ENCODE data around the gene ZMYND8.

DNA sequence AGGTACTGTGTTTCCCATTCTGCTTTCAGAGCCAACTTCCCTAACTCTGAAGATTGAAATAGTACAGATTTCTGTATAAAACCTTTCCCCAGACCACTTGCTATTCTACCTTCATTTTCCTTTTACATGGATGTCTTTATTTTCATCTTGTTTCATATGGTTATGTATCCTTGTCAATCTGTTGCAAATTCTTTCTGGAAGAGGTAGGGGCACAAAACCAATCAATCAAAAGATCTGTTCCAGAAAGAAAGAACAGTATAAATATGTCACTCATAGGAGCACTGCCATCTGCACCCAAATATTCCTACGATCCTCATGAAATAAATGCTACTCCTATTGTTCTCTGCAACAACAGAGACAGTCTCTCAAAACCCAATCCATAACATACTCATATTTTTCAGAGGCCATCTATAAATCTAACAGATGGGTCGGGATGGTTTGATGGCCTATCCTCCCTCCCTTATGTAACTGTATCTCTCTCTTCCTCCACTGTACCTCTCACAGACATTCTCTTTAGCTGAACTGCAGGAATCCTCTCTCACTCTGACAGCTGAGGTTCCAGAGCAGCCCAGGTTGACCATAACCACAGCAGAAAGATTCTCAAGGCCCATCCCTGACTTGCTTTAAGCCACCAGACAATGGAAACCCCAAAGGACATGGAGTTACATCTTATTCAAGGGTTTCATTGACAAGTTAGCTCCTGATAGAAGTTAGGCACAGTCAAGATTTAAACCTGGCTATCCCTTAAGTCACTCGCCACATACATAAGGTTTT is 112.8 kb downstream of the ZMYND8 start:
- TF ChIP-seq SIRT6 (IDR thresholded peaks at IDR 0.05; ENCODE audit: low read length) (no peak), GTF2F1 (IDR thresholded peaks at IDR 0.05; ENCODE audit: borderline replicate concordance, low read depth, low read length) (no peak), CTCF (IDR thresholded peaks at IDR 0.05; ENCODE audit: control extremely low read depth in 1 of 3, insufficient read depth in 1 of 3, low read depth in 1 of 3, low read length in 3 of 3) (no peak), POLR2A (IDR thresholded peaks at IDR 0.05; ENCODE audit: control extremely low read depth in 1 of 2, low read depth in 2 of 2, low read length in 2 of 2) (no peak; a peak in 1 of 3 replicates), EP300 (IDR thresholded peaks at IDR 0.05; ENCODE audit: borderline replicate concordance in 1 of 2, low read depth in 2 of 2, low read length in 2 of 2) (no peak)

All from H1 (cell line).